ENCODE results near the gene DDX19B.
"Not testable (repeated sequence)": the region's sequence is repeated elsewhere in the genome, so short reads cannot be mapped to it uniquely, and the experiment has no call there.

The DDX19B gene

DNA sequence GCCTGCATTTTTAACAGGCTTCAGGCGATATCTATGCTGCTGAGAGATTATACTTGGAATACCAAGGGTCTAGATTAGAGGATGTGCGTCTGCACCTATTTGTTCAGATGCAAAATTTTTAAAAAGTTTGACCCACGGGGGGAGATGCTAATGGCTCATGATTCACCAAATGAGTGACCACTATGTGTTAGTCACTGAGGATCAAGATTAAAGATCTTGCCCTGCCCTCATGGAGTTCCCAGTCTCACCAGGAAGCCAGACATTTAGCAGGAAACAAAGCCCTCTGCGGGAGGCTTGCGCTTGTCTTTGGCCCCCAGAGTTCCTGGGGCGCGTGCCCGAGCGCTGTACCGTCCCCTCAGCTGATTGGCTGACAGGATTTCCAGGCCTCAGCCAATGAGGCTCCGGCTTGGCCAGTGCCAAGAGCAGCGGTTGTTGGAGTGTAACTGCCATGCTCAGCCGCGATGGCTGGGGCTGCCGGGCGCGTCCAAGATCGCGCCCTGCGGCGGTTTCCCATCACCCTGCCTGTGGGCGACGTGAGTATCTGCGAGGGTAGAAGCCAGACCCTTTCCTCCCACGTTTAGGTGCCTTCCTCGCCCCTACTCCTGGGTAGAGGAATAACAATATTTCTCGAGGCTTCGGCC is 4.5 kb upstream of the DDX19B start:
- Mint-ChIP-seq H3K9me3 (no peaks in the 10 kb centered on the region), H3K4me1 (peaks cover 10% of the 10 kb centered on the region), H3K4me3 (no peak overlapping the region), H3K27me3 (no peaks in the 10 kb centered on the region), H3K36me3 (ENCODE audit: insufficient read depth) (peaks cover 6% of the 10 kb centered on the region), H3K27ac (ENCODE audit: low read depth) (no peak overlapping the region)
- DNase-seq (ENCODE audit: low spot score in 2 of 2) (no peak), ATAC-seq (replicated peaks; ENCODE audit: extremely low read depth, poor library complexity, severe bottlenecking) (no peak)

DNA sequence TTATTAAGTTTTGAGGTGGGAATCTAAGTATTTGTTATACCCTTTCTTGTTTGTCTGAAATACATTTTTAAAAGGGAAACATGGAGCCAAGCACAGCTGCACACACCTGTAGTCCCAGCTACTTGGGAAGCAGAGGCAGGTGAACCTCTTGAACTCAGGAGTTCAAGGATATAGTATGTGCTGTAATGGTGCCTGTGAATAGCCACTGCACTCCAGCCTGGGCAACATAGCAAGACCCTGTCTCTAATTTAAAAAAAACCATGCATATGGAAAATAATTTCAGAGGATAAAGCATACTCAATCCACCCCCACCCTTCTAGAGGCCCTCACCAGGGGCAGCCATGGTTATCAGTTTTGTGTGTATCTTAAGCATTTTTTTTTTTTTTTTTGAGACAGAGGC is 3.4 kb upstream of the DDX19B start:
- DNase-seq (ENCODE audit: low spot score in 2 of 2) (no peak), ATAC-seq (replicated peaks; ENCODE audit: extremely low read depth, poor library complexity, severe bottlenecking) (no peak)
- H3K4me1 Mint-ChIP-seq = peaks cover 21% of the 10 kb centered on the region
- no peaks in the 10 kb centered on the region for H3K27me3 Mint-ChIP-seq
- no peak overlapping the region for H3K27ac Mint-ChIP-seq (ENCODE audit: low read depth)
- no peaks in the 10 kb centered on the region for H3K9me3 Mint-ChIP-seq
- H3K4me3 Mint-ChIP-seq = no peak overlapping the region
- H3K36me3 Mint-ChIP-seq (ENCODE audit: insufficient read depth) = peaks cover 4% of the 10 kb centered on the region

DNA sequence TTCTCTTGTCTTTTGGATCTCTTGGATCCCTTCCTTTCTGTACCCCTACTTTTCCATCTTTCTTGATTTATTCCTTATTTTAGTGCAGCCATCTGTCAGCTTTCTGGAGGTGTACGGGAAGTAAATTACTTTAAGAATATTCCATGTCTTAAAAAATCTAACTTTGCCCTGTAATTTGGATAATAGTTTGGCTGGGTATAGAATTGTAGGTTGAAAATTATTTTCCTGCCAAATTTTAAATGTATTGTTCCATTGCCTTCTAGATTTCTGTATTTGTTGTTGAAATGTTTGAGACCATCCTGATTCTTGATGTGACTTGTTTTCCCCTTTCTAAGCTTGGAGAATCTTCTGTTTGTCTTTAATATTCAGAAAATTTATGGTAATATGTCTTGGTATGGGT is 2.1 kb downstream of the DDX19B start:
- H3K36me3 Mint-ChIP-seq (ENCODE audit: insufficient read depth) = peaks cover 10% of the 10 kb centered on the region
- H3K9me3 Mint-ChIP-seq = no peaks in the 10 kb centered on the region
- H3K27ac Mint-ChIP-seq (ENCODE audit: low read depth) = peak overlapping the region; percentile 95
- ATAC-seq (replicated peaks; ENCODE audit: extremely low read depth, poor library complexity, severe bottlenecking) (no peak), DNase-seq (ENCODE audit: low spot score in 2 of 2) (no peak)
- no peaks in the 10 kb centered on the region for H3K27me3 Mint-ChIP-seq
- H3K4me1 Mint-ChIP-seq = peaks cover 53% of the 10 kb centered on the region
- H3K4me3 Mint-ChIP-seq = peak overlapping the region; percentile 90

DNA sequence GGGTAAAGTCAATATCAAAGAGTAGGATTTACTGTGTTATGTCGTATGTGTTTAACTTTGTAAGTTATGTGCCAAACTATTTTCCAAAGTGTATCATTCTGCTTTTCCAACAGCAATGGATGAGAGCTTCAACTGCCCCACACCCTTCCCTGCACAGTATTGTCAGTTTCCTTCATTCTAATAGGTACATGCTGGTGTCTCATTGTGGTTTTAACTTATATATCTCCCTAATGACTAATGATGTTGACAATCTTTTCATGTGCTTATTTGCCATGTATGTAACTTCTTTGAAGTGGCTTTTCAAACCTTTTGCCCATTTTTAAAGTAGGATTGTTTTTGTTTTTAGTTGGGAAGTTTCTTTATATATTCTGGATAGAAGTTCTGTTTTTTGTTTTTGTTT is 3.8 kb downstream of the DDX19B start:
- DNase-seq (ENCODE audit: low spot score in 2 of 2) (no peak), ATAC-seq (replicated peaks; ENCODE audit: extremely low read depth, poor library complexity, severe bottlenecking) (no peak)
- no peak overlapping the region for H3K4me3 Mint-ChIP-seq
- peaks cover 10% of the 10 kb centered on the region for H3K36me3 Mint-ChIP-seq (ENCODE audit: insufficient read depth)
- H3K27me3 Mint-ChIP-seq = no peaks in the 10 kb centered on the region
- H3K4me1 Mint-ChIP-seq = peaks cover 60% of the 10 kb centered on the region
- H3K27ac Mint-ChIP-seq (ENCODE audit: low read depth) = peak overlapping the region; percentile 95
- no peaks in the 10 kb centered on the region for H3K9me3 Mint-ChIP-seq

DNA sequence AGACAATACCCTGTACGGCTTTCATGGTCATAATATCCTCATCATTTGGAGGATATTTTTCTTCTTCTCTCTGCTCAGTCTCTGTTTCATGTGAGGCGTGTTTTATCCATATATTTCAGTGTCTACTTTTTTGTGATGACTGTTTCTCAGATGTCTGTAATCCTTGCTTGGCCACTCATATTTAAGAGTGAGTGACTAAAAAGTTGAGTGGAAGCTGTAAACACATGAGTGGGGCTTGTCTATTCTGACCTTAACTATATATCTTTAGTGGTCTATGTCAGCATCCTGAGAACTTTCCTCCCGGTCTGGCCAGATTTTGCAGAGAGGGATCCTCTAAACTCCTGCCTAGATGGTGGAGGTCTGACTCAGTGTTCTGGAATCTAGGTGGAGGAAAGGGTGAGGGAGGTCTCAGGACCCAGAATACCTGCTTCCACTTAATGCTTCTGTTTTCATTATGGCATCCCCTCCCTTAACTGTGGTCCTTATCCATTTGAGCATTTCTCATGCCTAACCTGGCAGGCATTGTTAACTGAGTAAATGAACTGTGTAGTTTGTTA is 6.0 kb downstream of the DDX19B start:
- peaks cover 8% of the 10 kb centered on the region for H3K36me3 Mint-ChIP-seq (ENCODE audit: insufficient read depth)
- H3K4me1 Mint-ChIP-seq = peaks cover 45% of the 10 kb centered on the region
- no peak overlapping the region for H3K4me3 Mint-ChIP-seq
- no peaks in the 10 kb centered on the region for H3K9me3 Mint-ChIP-seq
- no peaks in the 10 kb centered on the region for H3K27me3 Mint-ChIP-seq
- DNase-seq (ENCODE audit: low spot score in 2 of 2) (no peak), ATAC-seq (replicated peaks; ENCODE audit: extremely low read depth, poor library complexity, severe bottlenecking) (no peak)
- peak overlapping the region; percentile 49 for H3K27ac Mint-ChIP-seq (ENCODE audit: low read depth)

DNA sequence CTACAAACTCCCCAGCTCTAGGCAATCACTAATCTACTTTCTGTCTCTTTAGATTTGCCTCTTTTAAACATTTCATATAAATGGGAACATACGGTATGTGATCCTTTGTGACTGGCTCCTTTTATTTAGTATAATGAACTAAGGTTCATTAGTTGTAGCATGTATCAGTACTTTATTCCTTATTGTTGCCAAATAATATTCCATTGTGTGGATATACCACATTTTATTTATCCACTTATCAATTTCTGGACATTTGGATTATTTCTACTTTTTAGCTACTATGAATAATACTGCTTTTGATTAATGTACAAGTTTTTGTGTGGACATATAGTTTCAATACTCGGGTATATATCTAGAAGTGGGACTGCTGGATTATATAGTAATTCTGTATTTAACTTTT is 7.9 kb downstream of the DDX19B start:
- Mint-ChIP-seq H3K27ac (ENCODE audit: low read depth) (no peak overlapping the region), H3K4me3 (no peak overlapping the region)

DNA sequence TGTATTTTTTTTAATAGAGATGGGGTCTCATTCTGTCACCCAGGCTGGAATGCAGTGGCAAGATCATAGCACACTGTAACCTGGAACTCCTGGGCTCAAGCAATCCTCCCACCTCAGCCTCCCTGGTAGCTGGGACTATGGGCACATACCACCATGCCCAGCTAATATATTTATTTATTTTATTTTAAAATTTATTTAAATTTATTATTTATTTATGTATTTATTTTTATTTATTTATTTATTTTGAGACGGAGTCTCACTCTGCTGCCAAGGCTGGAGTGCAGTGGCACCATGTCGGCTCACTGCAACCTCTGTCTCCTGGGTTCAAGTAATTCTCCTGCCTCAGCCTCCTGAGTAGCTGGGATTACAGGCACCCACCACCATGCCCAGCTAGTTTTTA is 8.7 kb downstream of the DDX19B start:
- not testable (repeated sequence) for H3K27me3 Mint-ChIP-seq; H3K9me3 Mint-ChIP-seq; H3K36me3 Mint-ChIP-seq (ENCODE audit: insufficient read depth); ATAC-seq (replicated peaks; ENCODE audit: extremely low read depth, poor library complexity, severe bottlenecking); H3K27ac Mint-ChIP-seq (ENCODE audit: low read depth); DNase-seq (ENCODE audit: low spot score in 2 of 2); H3K4me3 Mint-ChIP-seq
- H3K4me1 Mint-ChIP-seq = peaks cover 19% of the 10 kb centered on the region

More for the DNA sequence above, 7.9 kb downstream of the DDX19B start:
- Mint-ChIP-seq H3K9me3 (no peaks in the 10 kb centered on the region), H3K4me1 (peaks cover 27% of the 10 kb centered on the region), H3K27me3 (no peaks in the 10 kb centered on the region), H3K36me3 (ENCODE audit: insufficient read depth) (peaks cover 8% of the 10 kb centered on the region)
- ATAC-seq (replicated peaks; ENCODE audit: extremely low read depth, poor library complexity, severe bottlenecking) (no peak), DNase-seq (ENCODE audit: low spot score in 2 of 2) (no peak)

DNA sequence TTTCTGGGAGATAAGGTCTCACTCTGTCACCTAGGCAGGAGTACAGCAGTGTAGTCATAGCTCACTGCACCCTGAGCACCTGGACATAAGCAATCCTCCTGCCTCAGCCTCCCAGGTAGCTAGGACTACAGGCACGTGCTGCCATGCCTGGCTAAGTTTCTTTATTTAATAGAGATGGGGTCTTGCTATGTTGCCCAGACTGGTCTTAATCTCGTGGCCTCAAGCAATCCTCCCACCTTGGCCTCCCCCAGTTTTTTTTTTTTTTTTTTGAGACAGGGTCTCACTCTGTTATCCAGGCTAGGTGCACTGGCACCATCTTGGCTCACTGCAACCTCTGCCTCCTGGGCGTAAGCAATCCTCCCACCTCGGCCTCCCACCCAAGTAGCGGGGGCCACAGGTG is 21.1 kb downstream of the DDX19B start:
- Mint-ChIP-seq H3K9me3 (no peaks in the 10 kb centered on the region), H3K27me3 (no peaks in the 10 kb centered on the region), H3K4me1 (no peaks in the 10 kb centered on the region), H3K4me3 (no peak overlapping the region), H3K36me3 (ENCODE audit: insufficient read depth) (peaks cover 67% of the 10 kb centered on the region), H3K27ac (ENCODE audit: low read depth) (no peak overlapping the region)
- ATAC-seq (replicated peaks; ENCODE audit: extremely low read depth, poor library complexity, severe bottlenecking) (no peak), DNase-seq (ENCODE audit: low spot score in 2 of 2) (no peak)

DNA sequence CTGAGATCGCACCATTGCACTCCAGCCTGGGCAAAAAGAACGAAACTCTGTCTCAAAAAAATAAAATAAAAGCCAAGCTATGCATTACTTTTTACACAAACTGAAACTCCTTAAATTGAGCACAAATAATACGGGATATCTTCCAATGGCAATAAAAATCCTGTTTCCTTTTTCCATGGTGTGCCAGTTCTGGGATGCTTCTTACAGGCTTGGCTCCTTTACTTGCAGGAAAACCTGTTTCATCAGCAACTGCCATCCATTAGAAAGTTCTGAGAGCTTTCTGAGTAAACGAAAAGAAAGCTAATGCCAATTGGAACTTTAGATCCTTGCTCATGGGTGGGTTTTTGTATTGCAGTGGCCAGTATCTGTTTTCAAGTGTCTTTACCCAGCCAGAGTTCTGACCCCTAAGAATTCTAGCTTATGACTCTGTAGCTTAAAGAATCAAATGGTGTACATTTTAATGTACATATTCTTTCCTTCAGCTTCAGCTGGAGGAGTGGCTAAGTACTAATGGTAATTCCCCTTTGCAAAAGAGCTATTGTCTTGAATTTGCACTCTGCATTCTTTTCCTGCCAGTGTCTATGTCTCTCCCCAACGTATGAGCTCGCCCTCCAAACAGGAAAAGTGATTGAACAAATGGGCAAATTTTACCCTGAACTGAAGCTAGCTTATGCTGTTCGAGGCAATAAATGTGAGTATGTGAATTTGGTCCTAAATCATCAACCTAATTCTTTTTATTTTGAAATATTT is 26.2 kb downstream of the DDX19B start:
- H3K4me3 Mint-ChIP-seq = no peak overlapping the region
- peaks cover 46% of the 10 kb centered on the region for H3K36me3 Mint-ChIP-seq (ENCODE audit: insufficient read depth)
- no peaks in the 10 kb centered on the region for H3K4me1 Mint-ChIP-seq

DNA sequence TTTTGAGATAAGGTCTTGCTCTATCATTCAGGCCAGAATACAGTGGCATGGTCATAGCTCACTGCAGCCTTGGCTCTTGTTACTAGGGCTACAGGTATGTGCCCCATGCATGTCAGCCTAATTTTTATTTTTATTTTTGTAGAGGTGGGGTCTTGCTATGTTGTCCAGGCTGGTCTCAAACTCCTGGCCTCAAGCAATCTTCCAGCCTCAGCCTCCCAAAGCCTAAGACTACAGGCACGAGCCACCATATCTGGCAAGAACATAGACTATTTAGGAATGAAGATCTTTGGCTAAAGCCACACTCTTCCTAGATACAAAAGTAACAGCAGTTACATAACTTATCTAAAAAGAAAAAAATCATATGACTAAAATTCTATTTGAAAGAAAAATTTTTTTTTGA is 32.1 kb downstream of the DDX19B start:
- Mint-ChIP-seq H3K27ac (ENCODE audit: low read depth) (no peak overlapping the region), H3K9me3 (no peaks in the 10 kb centered on the region), H3K4me3 (no peak overlapping the region), H3K36me3 (ENCODE audit: insufficient read depth) (peaks cover 30% of the 10 kb centered on the region), H3K4me1 (no peaks in the 10 kb centered on the region), H3K27me3 (no peaks in the 10 kb centered on the region)
- no peak for DNase-seq (ENCODE audit: low spot score in 2 of 2)
- no peak for ATAC-seq (replicated peaks; ENCODE audit: extremely low read depth, poor library complexity, severe bottlenecking)

More for the DNA sequence above, 26.2 kb downstream of the DDX19B start:
- Mint-ChIP-seq H3K9me3 (no peaks in the 10 kb centered on the region), H3K27ac (ENCODE audit: low read depth) (no peak overlapping the region), H3K27me3 (no peaks in the 10 kb centered on the region)
- ATAC-seq (replicated peaks; ENCODE audit: extremely low read depth, poor library complexity, severe bottlenecking) (no peak), DNase-seq (ENCODE audit: low spot score in 2 of 2) (no peak)

DNA sequence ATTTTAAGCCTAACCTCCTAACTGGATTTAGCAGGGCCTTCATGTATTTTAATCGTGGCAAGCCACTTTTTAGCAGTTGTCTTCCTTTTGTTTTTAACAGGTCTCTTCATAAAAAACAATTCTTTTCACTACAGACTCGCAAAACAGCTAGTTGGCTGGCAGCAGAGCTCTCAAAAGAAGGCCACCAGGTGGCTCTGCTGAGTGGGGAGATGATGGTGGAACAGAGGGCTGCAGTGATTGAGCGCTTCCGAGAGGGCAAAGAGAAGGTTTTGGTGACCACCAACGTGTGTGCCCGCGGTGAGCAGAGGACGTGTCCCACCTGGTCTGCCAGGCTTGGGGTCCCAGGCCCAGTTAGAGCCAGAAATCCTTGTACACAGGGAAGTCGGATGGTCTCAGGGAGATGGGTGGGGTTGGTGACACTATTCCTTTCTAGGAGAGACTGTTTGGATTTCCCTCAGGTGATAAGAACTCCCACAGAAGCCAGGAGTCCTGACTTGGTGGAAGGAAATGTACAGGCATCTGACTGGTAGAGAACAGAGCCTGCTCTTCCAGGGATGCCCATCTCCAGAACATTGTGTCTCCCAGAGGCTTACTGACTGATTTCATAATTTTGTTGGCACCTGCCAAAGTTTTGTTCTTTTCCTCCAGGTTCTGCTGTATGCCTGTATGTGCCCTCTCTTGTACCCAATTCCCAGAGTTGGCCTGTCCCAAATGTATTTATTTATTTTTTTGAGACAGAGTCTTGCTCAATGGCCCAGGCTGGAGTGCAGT is 32.8 kb downstream of the DDX19B start:
- DNase-seq (ENCODE audit: low spot score in 2 of 2) = no peak
- Mint-ChIP-seq H3K9me3 (no peaks in the 10 kb centered on the region), H3K4me1 (no peaks in the 10 kb centered on the region), H3K27ac (ENCODE audit: low read depth) (no peak overlapping the region), H3K36me3 (ENCODE audit: insufficient read depth) (peaks cover 30% of the 10 kb centered on the region), H3K4me3 (no peak overlapping the region), H3K27me3 (no peaks in the 10 kb centered on the region)
- ATAC-seq (replicated peaks; ENCODE audit: extremely low read depth, poor library complexity, severe bottlenecking) = peak; percentile 60

DNA sequence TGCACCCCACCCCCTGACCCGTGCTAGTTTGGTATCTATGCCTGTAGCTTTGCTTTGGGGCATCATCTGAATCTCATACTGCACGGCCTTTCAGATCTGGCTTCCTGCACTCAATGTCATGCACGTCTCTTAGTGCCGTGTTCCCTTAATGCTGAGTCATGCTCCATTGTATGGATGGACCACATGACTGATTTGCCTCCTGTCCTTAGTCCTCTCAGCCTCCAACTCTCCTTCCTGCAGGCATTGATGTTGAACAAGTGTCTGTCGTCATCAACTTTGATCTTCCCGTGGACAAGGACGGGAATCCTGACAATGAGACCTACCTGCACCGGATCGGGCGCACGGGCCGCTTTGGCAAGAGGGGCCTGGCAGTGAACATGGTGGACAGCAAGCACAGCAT is 33.7 kb downstream of the DDX19B start:
- peaks cover 30% of the 10 kb centered on the region for H3K36me3 Mint-ChIP-seq (ENCODE audit: insufficient read depth)
- not testable (repeated sequence) for H3K4me3 Mint-ChIP-seq; H3K9me3 Mint-ChIP-seq; H3K4me1 Mint-ChIP-seq; ATAC-seq (replicated peaks; ENCODE audit: extremely low read depth, poor library complexity, severe bottlenecking); DNase-seq (ENCODE audit: low spot score in 2 of 2); H3K27me3 Mint-ChIP-seq
- H3K27ac Mint-ChIP-seq (ENCODE audit: low read depth) = peak overlapping the region; percentile 80
